SK-N-SH treated with all-trans-retinoic acid at 6 μM for 48 hours (cell line): ENCODE data around the gene SORCS2.

Experiments
- ATAC-seq: fragments of 200-7000 bp; cut with Tn5 transposase; 3 replicates; pipeline ENCODE4 v1.9.1; 2020; ENCODE audit warnings: mild to moderate bottlenecking, moderate library complexity
- ARNTL ChIP-seq: fragments of 450-650 bp; formaldehyde crosslinking; IDR thresholded peaks from 2 replicates; pipeline ENCODE4 v1.5.0; 2020; ENCODE audit warnings: low read depth, mild to moderate bottlenecking, moderate library complexity, borderline replicate concordance
- BACH2 ChIP-seq: fragments of 250-450 bp; sonication (Bioruptor Pico); IDR thresholded peaks from 2 replicates; pipeline ENCODE4 v1.9.0; 2021; ENCODE audit warnings: mild to moderate bottlenecking, borderline replicate concordance
- CREB5 ChIP-seq: fragments of 250-450 bp; sonication (Bioruptor Pico); IDR thresholded peaks from 2 replicates; pipeline ENCODE4 v1.5.1; 2020; ENCODE audit warnings: low read depth, mild to moderate bottlenecking, moderate library complexity
- CSDC2 ChIP-seq: fragments of 250-450 bp; sonication (Bioruptor Pico); IDR thresholded peaks from 2 replicates; pipeline ENCODE4 v1.5.0; 2020; ENCODE audit warnings: mild to moderate bottlenecking, moderate library complexity
- CSRNP3 ChIP-seq: fragments of 250-450 bp; sonication (Bioruptor Pico); IDR thresholded peaks from 2 replicates; pipeline ENCODE4 v1.5.1; 2021; ENCODE audit warnings: mild to moderate bottlenecking, moderate library complexity
- ESRRG ChIP-seq: fragments of 250-450 bp; sonication (Bioruptor Pico); IDR thresholded peaks from 2 replicates; pipeline ENCODE4 v1.6.1; 2021; ENCODE audit warnings: mild to moderate bottlenecking
- ISL1 ChIP-seq: fragments of 250-450 bp; sonication (Bioruptor Pico); IDR thresholded peaks from 2 replicates; pipeline ENCODE4 v2.1.2; 2022; ENCODE audit warnings: mild to moderate bottlenecking, moderate library complexity
- POU6F1 ChIP-seq: fragments of 250-450 bp; sonication (Bioruptor Pico); IDR thresholded peaks from 2 replicates; pipeline ENCODE4 v1.8.0; 2021; ENCODE audit warnings: low read depth, mild to moderate bottlenecking, moderate library complexity, borderline replicate concordance
- RARB ChIP-seq: fragments of 250-450 bp; sonication (Bioruptor Pico); IDR thresholded peaks from 2 replicates; pipeline ENCODE4 v1.8.0; 2021; ENCODE audit warnings: mild to moderate bottlenecking, moderate library complexity
- SNAI2 ChIP-seq: fragments of 250-450 bp; sonication (Bioruptor Pico); IDR thresholded peaks from 2 replicates; pipeline ENCODE4 v1.5.0; 2020; ENCODE audit warnings: mild to moderate bottlenecking, moderate library complexity
- TCF4 ChIP-seq: fragments of 250-450 bp; sonication (Bioruptor Pico); IDR thresholded peaks from 2 replicates; pipeline ENCODE4 v1.8.0; 2021; ENCODE audit warnings: mild to moderate bottlenecking, moderate library complexity, borderline replicate concordance
- TOX ChIP-seq: fragments of 250-450 bp; sonication (Bioruptor Pico); IDR thresholded peaks from 2 replicates; pipeline ENCODE4 v1.8.0; 2021; ENCODE audit warnings: mild to moderate bottlenecking, moderate library complexity, borderline replicate concordance
- ZFP3 ChIP-seq: fragments of 250-450 bp; sonication (Bioruptor Pico); IDR thresholded peaks from 2 replicates; pipeline ENCODE4 v1.5.0; 2020; ENCODE audit warnings: mild to moderate bottlenecking, moderate library complexity
- ZFP30 ChIP-seq: fragments of 450-650 bp; formaldehyde crosslinking; IDR thresholded peaks from 2 replicates; pipeline ENCODE4 v1.5.0; 2022; ENCODE audit warnings: mild to moderate bottlenecking, moderate library complexity
- ZNF565 ChIP-seq: fragments of 450-650 bp; formaldehyde crosslinking; conservative IDR thresholded peaks from 2 replicates; pipeline ENCODE4 v1.5.0; 2020; ENCODE audit warnings: low read depth, mild to moderate bottlenecking, moderate library complexity
- ZNF70 ChIP-seq: fragments of 450-650 bp; formaldehyde crosslinking; IDR thresholded peaks from 2 replicates; pipeline ENCODE4 v1.5.0; 2020; ENCODE audit warnings: mild to moderate bottlenecking, moderate library complexity
- ZNF8 ChIP-seq: fragments of 450-650 bp; formaldehyde crosslinking; IDR thresholded peaks from 2 replicates; pipeline ENCODE4 v1.5.0; 2020; ENCODE audit warnings: mild to moderate bottlenecking, moderate library complexity
- TF ChIP-seq, protein P1 (sequence below): fragments of 250-450 bp; sonication (Bioruptor Pico); IDR thresholded peaks from 2 replicates; pipeline ENCODE4 v1.5.0; 2020; ENCODE audit warnings: mild to moderate bottlenecking, moderate library complexity

SORCS2 gene

GRCh38 chr4:7657545-7658297, 465.4 kb downstream of the SORCS2 start:
- TF ChIP-seq CSDC2 (CRISPR knock-in tag) (no peak), ESRRG (CRISPR knock-in tag) (no peak)
- TF ChIP-seq, protein P1, sequence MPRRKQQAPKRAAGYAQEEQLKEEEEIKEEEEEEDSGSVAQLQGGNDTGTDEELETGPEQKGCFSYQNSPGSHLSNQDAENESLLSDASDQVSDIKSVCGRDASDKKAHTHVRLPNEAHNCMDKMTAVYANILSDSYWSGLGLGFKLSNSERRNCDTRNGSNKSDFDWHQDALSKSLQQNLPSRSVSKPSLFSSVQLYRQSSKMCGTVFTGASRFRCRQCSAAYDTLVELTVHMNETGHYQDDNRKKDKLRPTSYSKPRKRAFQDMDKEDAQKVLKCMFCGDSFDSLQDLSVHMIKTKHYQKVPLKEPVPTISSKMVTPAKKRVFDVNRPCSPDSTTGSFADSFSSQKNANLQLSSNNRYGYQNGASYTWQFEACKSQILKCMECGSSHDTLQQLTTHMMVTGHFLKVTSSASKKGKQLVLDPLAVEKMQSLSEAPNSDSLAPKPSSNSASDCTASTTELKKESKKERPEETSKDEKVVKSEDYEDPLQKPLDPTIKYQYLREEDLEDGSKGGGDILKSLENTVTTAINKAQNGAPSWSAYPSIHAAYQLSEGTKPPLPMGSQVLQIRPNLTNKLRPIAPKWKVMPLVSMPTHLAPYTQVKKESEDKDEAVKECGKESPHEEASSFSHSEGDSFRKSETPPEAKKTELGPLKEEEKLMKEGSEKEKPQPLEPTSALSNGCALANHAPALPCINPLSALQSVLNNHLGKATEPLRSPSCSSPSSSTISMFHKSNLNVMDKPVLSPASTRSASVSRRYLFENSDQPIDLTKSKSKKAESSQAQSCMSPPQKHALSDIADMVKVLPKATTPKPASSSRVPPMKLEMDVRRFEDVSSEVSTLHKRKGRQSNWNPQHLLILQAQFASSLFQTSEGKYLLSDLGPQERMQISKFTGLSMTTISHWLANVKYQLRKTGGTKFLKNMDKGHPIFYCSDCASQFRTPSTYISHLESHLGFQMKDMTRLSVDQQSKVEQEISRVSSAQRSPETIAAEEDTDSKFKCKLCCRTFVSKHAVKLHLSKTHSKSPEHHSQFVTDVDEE (CRISPR knock-in tag), result no peak
- no peak for ATAC-seq

- TF ChIP-seq ISL1 (CRISPR knock-in tag) (no peak), TCF4 (CRISPR knock-in tag) (no peak), ESRRG (CRISPR knock-in tag) (no peak)
- no peak for ATAC-seq
Measured at GRCh38 chr4:7658341-7659204, 466.2 kb downstream of the SORCS2 start.

DNA sequence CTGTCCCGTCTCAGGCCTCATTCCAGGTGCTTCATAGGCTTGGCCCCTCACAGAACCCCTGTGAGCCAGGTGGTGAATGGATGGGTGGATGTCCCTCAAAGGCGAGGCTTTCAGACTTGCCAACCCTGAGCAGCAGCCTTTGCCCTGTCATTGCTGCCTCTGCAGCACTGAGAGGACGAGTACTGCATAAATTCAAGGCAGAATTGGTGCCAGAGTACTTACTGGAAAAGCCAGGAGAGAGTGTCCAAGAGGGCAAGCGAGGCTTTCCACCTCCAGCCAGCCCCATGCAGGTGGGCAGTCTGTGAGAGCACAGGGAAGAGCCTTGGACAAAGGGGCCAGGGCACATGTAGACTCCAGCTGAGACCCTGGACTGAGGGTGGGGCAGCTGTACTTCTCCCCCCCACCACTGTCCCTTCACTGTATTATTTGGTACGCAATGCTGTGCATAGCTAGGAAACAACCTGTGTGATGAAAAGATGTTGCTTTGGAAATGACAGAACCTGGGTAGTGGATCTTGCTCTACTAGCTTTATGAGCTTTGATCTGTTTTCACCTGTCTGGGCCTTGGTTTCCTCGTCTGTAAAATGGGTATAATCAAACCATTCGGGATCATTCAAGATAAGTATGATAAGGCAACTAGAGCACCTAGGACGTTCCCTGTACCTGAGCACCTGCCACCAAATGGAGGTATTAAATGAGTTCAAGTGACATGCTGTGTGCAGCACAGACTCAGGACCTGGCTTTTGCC, 467.3 kb downstream of the SORCS2 start:
- no peak for ATAC-seq
- no peak for TF ChIP-seq ZFP3
- no peak for TF ChIP-seq SNAI2 (CRISPR knock-in tag)
- no peak for TF ChIP-seq CSRNP3 (CRISPR knock-in tag)
- TF ChIP-seq POU6F1 (CRISPR knock-in tag), result no peak
- TF ChIP-seq BACH2 (CRISPR knock-in tag), result no peak
- no peak for TF ChIP-seq TOX (CRISPR knock-in tag)
- no peak for TF ChIP-seq ESRRG (CRISPR knock-in tag)
- TF ChIP-seq, protein P1 (CRISPR knock-in tag), result no peak
- TF ChIP-seq ISL1 (CRISPR knock-in tag), result no peak
- no peak for TF ChIP-seq ZNF8 (CRISPR knock-in tag)
- TF ChIP-seq TCF4 (CRISPR knock-in tag), result no peak
- no peak for TF ChIP-seq CSDC2 (CRISPR knock-in tag)
- TF ChIP-seq, all 23 proteins: peak for 0

- ATAC-seq, result no peak
- no peak for TF ChIP-seq CREB5 (CRISPR knock-in tag)
- TF ChIP-seq ISL1 (CRISPR knock-in tag), result no peak
- no peak for TF ChIP-seq POU6F1 (CRISPR knock-in tag)
- no peak for TF ChIP-seq ZFP3
- no peak for TF ChIP-seq ARNTL (CRISPR knock-in tag)
- no peak for TF ChIP-seq TCF4 (CRISPR knock-in tag)
- no peak for TF ChIP-seq RARB
- no peak for TF ChIP-seq ZNF565 (CRISPR knock-in tag)
- no peak for TF ChIP-seq ZNF70 (CRISPR knock-in tag)
- TF ChIP-seq TOX (CRISPR knock-in tag), result no peak
- no peak for TF ChIP-seq ESRRG (CRISPR knock-in tag)
- no peak for TF ChIP-seq ZNF8 (CRISPR knock-in tag)
- no peak for TF ChIP-seq ZFP30
Measured at GRCh38 chr4:7660176-7661039, 468.1 kb downstream of the SORCS2 start.
